CD4-positive, alpha-beta T cell treated with Interleukin-1 beta for 1 hour (primary cell): ENCODE measurements around the gene ARSJ.

ENCODE experiments used
- DNase-seq, 2 donors: peaks; one replicate each; pipeline ENCODE4 v3.0.0-alpha.2; 2020 to 2022

Gene ARSJ

DNA sequence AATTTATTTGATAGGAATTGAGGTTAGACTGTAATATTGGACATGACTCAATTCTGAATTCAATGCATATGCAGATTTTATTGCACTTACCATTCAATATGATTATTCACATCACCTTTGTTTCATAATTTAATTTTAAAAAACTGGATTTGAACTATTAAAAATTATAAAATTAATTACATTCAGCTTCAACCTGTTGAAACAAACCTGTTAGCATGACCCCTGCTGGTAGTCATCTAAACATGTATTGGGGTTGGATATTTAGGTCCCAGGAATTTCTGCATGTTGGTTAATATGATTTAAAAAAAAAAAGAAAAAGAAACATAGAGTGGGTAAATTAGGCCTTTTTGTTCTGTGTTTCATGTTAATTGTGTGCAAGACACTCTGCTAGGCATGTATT is 85.9 kb downstream of the ARSJ start:
- no peak for DNase-seq

DNA sequence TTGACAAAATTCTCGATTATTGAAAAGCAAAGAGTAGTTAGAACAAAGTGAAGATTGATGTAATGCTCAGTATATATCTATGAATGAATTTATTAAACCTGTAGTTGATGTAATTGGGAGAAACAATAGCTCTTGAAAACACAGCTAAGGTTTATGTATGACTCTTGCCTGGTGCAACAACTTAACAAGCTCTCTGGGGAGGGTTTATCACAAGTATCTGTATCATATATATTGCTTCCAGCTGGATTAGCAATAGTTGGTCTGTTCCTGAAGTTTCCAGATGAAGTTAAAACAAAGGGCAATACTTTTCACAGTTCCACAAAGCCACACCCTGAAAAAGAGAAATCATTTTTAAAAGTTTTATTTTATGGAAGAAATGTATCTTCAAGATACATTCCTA is 91.4 kb downstream of the ARSJ start:
- DNase-seq: no peak

DNA sequence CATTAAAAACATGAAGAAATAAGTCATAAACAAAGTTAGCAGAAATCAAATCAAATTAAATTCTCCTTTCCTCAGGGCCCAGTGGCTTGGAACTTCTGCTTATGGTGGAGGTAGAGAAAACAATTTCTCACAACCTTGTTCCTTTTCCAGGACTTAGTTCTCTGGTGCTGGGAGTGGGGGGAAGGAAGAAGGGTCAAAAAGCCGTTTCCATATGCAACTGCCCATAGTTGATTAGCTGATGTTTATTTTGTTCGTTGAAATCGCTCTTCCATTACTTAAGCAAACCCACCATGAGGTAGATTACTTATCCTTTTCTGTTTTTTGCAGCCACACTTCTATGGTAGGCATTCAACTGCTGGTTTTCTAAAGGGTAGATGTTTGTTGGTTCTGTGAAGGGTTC is 94.2 kb downstream of the ARSJ start:
- no peak for DNase-seq

DNA sequence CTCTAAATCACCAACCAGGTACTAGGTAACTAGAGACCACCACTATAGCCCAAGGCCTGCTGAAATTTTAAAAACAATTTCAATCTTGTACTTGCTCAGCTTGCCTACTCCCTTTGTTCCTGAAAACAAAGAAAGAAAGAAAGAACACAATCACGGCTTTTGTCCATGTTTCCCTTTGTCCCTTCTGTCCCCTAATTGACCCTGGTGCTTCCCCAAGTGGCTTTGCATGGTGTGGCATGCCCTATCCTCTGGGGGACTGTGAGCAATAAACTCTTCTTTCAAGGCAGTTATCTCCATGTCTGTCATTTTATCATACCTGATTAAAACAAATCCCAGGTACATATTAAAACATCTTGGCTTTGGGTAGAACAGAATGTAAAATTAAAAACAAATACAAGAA is 94.8 kb downstream of the ARSJ start:
- no peak for DNase-seq

DNA sequence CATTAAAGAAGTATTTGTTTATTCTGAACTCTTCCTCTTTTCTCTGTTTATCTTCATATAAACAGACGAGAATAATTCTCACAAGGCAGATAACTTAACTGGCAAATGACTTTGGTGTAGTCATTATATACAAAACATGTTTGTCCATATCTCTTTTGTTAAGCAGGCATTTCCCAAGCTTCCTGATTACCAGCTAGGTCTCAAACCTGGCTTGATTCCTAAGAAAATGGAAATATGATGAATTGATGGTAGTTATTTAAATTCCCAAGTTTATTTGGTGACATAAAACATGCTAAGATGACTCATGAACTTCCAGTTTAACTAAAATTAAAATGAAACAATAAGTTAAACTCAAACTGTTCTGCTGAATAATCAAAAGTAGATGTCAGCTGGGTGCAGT is 96.8 kb downstream of the ARSJ start:
- DNase-seq: no peak

DNA sequence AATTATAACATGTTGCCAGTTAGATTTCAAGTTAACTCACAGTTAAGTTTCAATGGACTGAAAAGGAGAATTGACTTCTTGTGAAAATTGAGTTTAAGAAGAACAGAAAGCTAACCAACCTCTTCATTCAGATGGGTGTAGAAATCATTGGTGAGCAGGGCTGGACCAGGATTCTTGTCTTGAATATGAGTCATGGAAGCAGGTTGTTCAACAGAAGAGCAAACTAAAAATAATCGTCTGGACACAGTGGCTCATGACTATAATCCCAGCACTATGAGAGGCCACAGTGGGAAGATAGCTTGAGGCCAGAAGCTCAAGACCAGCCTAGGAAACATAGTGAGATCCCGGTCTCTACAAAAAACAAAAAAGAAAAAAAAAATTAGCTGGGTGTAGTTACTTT is 98.2 kb downstream of the ARSJ start:
- no peak for DNase-seq

DNA sequence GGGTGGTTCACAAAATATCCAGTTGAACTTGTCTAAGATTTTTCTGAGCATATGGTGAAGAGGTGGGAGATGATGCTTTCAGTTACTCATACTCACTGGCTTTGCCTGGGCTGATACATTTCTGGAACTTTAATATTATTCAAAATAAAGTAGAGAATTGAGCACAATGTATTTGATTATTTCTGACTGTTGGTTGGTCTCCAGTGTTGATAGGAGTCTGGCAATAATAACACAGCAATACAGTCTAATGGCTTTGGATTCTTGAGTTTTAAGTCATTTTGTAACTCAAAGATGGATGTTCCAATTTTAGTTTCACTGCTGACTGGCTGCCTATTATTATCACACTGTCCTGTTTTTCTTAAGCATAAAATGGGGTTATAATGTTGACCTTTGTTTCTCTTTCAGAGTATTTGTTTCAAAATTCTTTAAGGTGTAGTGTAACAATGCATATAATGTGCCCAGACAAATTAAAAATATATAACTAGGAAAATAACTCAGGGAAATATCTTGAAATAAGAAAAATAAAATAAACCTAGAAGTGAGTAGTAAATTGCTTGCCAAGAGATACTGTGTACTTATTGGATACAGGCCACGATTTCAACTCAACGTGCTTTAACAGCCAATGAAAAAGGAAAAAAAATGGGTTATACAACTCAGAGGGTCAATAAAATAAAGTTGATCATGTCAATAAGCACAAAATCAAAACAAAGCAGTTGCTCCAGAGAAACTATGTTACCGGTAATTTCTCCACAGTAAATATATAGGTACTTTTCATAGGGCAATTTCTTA is 99.0 kb downstream of the ARSJ start:
- DNase-seq: no peak

GRCh38 chr4:113878668-113879067 is 100.8 kb downstream of the ARSJ start:
- DNase-seq: no peak

DNA sequence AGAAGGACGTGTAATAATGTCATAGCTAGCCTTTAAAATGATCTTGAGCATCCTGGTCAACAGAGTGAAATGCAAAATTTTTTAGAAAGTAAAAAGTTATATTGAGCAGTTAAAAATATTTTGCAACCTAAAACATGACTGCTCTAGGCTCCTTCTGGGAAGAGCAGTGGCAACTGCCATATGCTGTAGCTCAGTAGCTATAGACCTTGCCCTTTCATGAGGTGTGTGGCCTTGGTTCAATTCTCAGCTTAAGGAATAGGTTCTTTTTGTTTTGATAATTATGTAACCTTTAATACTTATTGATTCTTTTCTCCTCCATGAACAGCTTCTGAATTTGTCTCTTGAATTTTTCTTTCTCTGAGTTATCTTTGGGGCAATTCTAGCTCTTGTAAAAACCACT is 105.0 kb downstream of the ARSJ start:
- no peak for DNase-seq

GRCh38 chr4:113873508-113873907 is 105.9 kb downstream of the ARSJ start:
- DNase-seq: no peak

GRCh38 chr4:113872426-113873260 is 106.8 kb downstream of the ARSJ start:
- DNase-seq: no peak

DNA sequence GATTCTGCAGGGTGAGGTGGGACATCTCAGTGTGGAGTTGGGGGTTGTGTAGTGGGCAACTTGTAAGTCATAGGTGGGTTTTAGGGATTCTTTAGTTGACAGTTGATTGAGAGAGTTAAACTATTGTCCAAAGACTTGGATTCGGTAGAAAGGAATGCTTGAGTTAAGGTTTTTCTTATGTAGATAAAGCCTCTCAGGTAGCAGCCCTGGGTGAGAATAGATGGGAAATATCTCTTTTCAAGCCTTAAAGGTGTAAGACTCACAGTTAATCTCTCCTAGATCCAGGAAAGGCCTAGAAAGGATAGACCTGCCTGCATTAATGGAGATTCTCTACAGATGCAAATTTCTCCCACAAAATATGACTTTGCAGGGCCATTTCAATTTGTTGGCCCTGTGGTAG is 108.4 kb downstream of the ARSJ start:
- DNase-seq: no peak

- DNase-seq: no peak
Measured at GRCh38 chr4:113869743-113870375, 109.6 kb downstream of the ARSJ start.

- DNase-seq: no peak
Measured at GRCh38 chr4:113866611-113867010, 112.8 kb downstream of the ARSJ start.

DNA sequence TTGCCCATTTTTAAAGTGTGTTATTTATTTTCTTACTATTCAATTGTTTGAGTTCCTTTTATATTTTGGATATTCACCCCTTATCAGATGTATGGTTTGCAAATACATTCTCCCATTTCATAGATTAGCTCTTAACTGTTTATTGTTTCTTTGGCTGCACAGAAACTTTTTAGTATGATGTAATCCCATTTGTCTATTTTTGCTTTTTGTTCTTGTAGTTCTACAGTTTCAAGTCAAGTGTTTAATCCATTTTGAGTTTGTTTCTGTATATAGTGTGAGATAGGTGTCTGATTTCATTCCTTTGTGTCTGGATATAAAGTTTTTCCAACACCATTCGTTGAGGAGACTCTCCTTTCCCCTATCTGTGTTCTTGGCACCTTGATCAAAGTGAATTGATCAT is 120.5 kb downstream of the ARSJ start:
- DNase-seq: no peak

- DNase-seq: no peak
Measured at GRCh38 chr4:113851816-113852215, 127.6 kb downstream of the ARSJ start.
